ENCODE data around the gene GRHL1. TPM values are rescaled to one million over a fixed set of nuclear protein-coding genes. Genes with fewer than 3 reads are reported as not detected.
"Not testable (repeated sequence)": the region's sequence is repeated elsewhere in the genome, so short reads cannot be mapped to it uniquely, and the experiment has no call there.

Gene GRHL1
- polyA plus RNA-seq, 12 donors: 0.70 to 25.1 (median 1.4) TPM; not detected in 2

GRCh38 chr2:10009271-10009810 lies 57.8 kb downstream of the GRHL1 start:
- DNase-seq: no peak

- peak; percentile 54 for DNase-seq
Measured at GRCh38 chr2:10009811-10010781, 58.6 kb downstream of the GRHL1 start.

- DNase-seq: not testable (repeated sequence)
Measured at GRCh38 chr2:10010861-10011605, 59.5 kb downstream of the GRHL1 start.

GRCh38 chr2:10011606-10012325 lies 60.3 kb downstream of the GRHL1 start:
- not testable (repeated sequence) for DNase-seq

- DNase-seq: not testable (repeated sequence)
Measured at GRCh38 chr2:10012366-10012962, 61.0 kb downstream of the GRHL1 start.

- no peak for DNase-seq
Measured at GRCh38 chr2:10012963-10013461, 61.5 kb downstream of the GRHL1 start.

GRCh38 chr2:10013651-10014417 lies 62.3 kb downstream of the GRHL1 start:
- DNase-seq: not testable (repeated sequence)

GRCh38 chr2:10014418-10015190 lies 63.1 kb downstream of the GRHL1 start:
- no peak for DNase-seq

- DNase-seq: not testable (repeated sequence)
Measured at GRCh38 chr2:10015376-10015989, 64.0 kb downstream of the GRHL1 start.

GRCh38 chr2:10016001-10016801 lies 64.7 kb downstream of the GRHL1 start:
- no peak for DNase-seq

- DNase-seq: no peak
Measured at GRCh38 chr2:10016802-10017258, 65.3 kb downstream of the GRHL1 start.

GRCh38 chr2:10017313-10017941 lies 65.9 kb downstream of the GRHL1 start:
- no peak for DNase-seq

- no peak for DNase-seq
Measured at GRCh38 chr2:10019174-10019573, 67.7 kb downstream of the GRHL1 start.

GRCh38 chr2:10019602-10020400 lies 68.3 kb downstream of the GRHL1 start:
- DNase-seq: no peak

- DNase-seq: no peak
Measured at GRCh38 chr2:10022041-10022421, 70.5 kb downstream of the GRHL1 start.

GRCh38 chr2:10022445-10022844 lies 71.0 kb downstream of the GRHL1 start:
- DNase-seq: no peak
